Raji (cell line): ENCODE data around the gene MRPS22.

Source experiments
- POLR2A ChIP-seq: IDR thresholded peaks from 2 replicates; pipeline ENCODE4 v1.6.1; 2011; ENCODE audit warnings: low read depth, low read length, control low read depth; ENCODE audit not compliant: insufficient read depth

The MRPS22 gene

GRCh38 chr3:139307601-139308555, 35.9 kb upstream of the MRPS22 start:
- TF ChIP-seq POLR2A = no peak

- TF ChIP-seq POLR2A = no peak
Measured at GRCh38 chr3:139308560-139308959, 35.3 kb upstream of the MRPS22 start.

GRCh38 chr3:139309061-139309591, 34.7 kb upstream of the MRPS22 start:
- no peak for TF ChIP-seq POLR2A

GRCh38 chr3:139309880-139310279, 33.9 kb upstream of the MRPS22 start:
- no peak for TF ChIP-seq POLR2A

- TF ChIP-seq POLR2A = no peak
Measured at GRCh38 chr3:139310474-139310933, 33.3 kb upstream of the MRPS22 start.

- TF ChIP-seq POLR2A = no peak
Measured at GRCh38 chr3:139311557-139311956, 32.3 kb upstream of the MRPS22 start.

GRCh38 chr3:139312416-139312815, 31.4 kb upstream of the MRPS22 start:
- TF ChIP-seq POLR2A = no peak

- no peak for TF ChIP-seq POLR2A
Measured at GRCh38 chr3:139312959-139313358, 30.9 kb upstream of the MRPS22 start.

GRCh38 chr3:139313921-139314320, 29.9 kb upstream of the MRPS22 start:
- no peak for TF ChIP-seq POLR2A

GRCh38 chr3:139317215-139317614, 26.6 kb upstream of the MRPS22 start:
- no peak for TF ChIP-seq POLR2A

- no peak for TF ChIP-seq POLR2A
Measured at GRCh38 chr3:139317660-139318430, 26.0 kb upstream of the MRPS22 start.

GRCh38 chr3:139318431-139318816, 25.4 kb upstream of the MRPS22 start:
- TF ChIP-seq POLR2A = no peak

GRCh38 chr3:139318826-139319225, 25.0 kb upstream of the MRPS22 start:
- no peak for TF ChIP-seq POLR2A

GRCh38 chr3:139319428-139320402, 24.1 kb upstream of the MRPS22 start:
- TF ChIP-seq POLR2A = no peak

- no peak for TF ChIP-seq POLR2A
Measured at GRCh38 chr3:139320551-139321309, 23.1 kb upstream of the MRPS22 start.
